Neuronal stem cell (in vitro differentiated cells): Measurements from ENCODE around the gene SYTL1.

Source experiments
- DNase-seq: peaks from one replicate; pipeline ENCODE4 v3.0.0-alpha.2; 2013; ENCODE audit warnings: low spot score
- H2AFZ ChIP-seq: one replicate; pipeline ENCODE4 v1.6.1; 2013; ENCODE audit warnings: mild to moderate bottlenecking, low read length, inconsistent platforms
- H2AK5ac ChIP-seq: 2 replicates; pipeline ENCODE4 v1.6.1; 2013; ENCODE audit warnings: low read depth, mild to moderate bottlenecking, inconsistent platforms, low read length, moderate library complexity, mixed read lengths
- H2BK120ac ChIP-seq: 2 replicates; pipeline ENCODE4 v1.6.1; 2013; ENCODE audit warnings: low read depth, mild to moderate bottlenecking, inconsistent platforms, low read length, moderate library complexity, mixed read lengths
- H2BK12ac ChIP-seq: one replicate; pipeline ENCODE4 v1.6.1; 2013; ENCODE audit warnings: low read length, inconsistent platforms
- H2BK15ac ChIP-seq: 2 replicates; pipeline ENCODE4 v1.6.1; 2013; ENCODE audit warnings: mild to moderate bottlenecking, low read length, inconsistent platforms, mixed read lengths
- H2BK5ac ChIP-seq: one replicate; pipeline ENCODE4 v1.6.1; 2013; ENCODE audit warnings: inconsistent platforms, mild to moderate bottlenecking, low read length, moderate library complexity
- H3K14ac ChIP-seq: one replicate; pipeline ENCODE4 v1.6.1; 2013; ENCODE audit warnings: low read length, inconsistent platforms
- H3K18ac ChIP-seq: 2 replicates; pipeline ENCODE4 v1.6.1; 2013; ENCODE audit warnings: low read length, inconsistent platforms
- H3K23ac ChIP-seq: 2 replicates; pipeline ENCODE4 v1.6.1; 2013; ENCODE audit warnings: low read depth, mild to moderate bottlenecking, mixed read lengths, low read length, inconsistent platforms; ENCODE audit not compliant: poor library complexity
- H3K27ac ChIP-seq: replicated peaks from 3 replicates; pipeline ENCODE4 v1.5.1; 2013; ENCODE audit warnings: low read length, inconsistent platforms
- H3K27me3 ChIP-seq, 3 experiments: 2 replicates each; pipeline ENCODE4 v1.6.1; 2013; ENCODE audit warnings: low read length in 3 of 3, mild to moderate bottlenecking in 2 of 3, inconsistent platforms in 1 of 3, low read depth in 1 of 3, mixed read lengths in 1 of 3, moderate library complexity in 1 of 3; ENCODE audit not compliant: control insufficient read depth in 3 of 3, insufficient read depth in 3 of 3
- H3K36me3 ChIP-seq, 2 donors: replicated peaks in 1 of 2; 2 replicates each; pipeline ENCODE4 v1.6.1; 2013; ENCODE audit warnings: low read length in 2 of 2; ENCODE audit not compliant: control insufficient read depth in 2 of 2, insufficient read depth in 2 of 2
- H3K4ac ChIP-seq: 2 replicates; pipeline ENCODE4 v1.6.1; 2013; ENCODE audit warnings: inconsistent platforms, mild to moderate bottlenecking, low read length, moderate library complexity
- H3K4me1 ChIP-seq, 2 donors: 1 replicate in 1 of 2; 2 replicates in 1 of 2; pipeline ENCODE4 v1.6.1; 2013; ENCODE audit warnings: low read length in 2 of 2, low read depth in 1 of 2; ENCODE audit not compliant: control insufficient read depth in 2 of 2, insufficient read depth in 1 of 2
- H3K4me2 ChIP-seq: one replicate; pipeline ENCODE4 v1.6.1; 2013; ENCODE audit warnings: mild to moderate bottlenecking, low read length, inconsistent platforms; ENCODE audit not compliant: insufficient read depth, poor library complexity, severe bottlenecking
- H3K4me3 ChIP-seq, 2 donors: 2 replicates each; pipeline ENCODE4 v1.5.1; 2013; ENCODE audit warnings: low read length in 2 of 2, mild to moderate bottlenecking in 2 of 2, inconsistent platforms in 1 of 2, moderate library complexity in 1 of 2
- H3K79me1 ChIP-seq: one replicate; pipeline ENCODE4 v1.6.1; 2013; ENCODE audit warnings: low read depth, mild to moderate bottlenecking, inconsistent platforms, low read length, moderate library complexity
- H3K9ac ChIP-seq: one replicate; pipeline ENCODE4 v1.6.1; 2013; ENCODE audit warnings: mild to moderate bottlenecking, low read depth, low read length, inconsistent platforms; ENCODE audit not compliant: poor library complexity
- H3K9me3 ChIP-seq, 2 donors: replicated peaks in 1 of 2; 2 replicates each; pipeline versions ENCODE3 to v1.6.1; 2013; ENCODE audit warnings: low read length in 2 of 2, mild to moderate bottlenecking in 2 of 2, inconsistent platforms in 1 of 2, low read depth in 1 of 2, mixed read lengths in 1 of 2, moderate library complexity in 1 of 2; ENCODE audit not compliant: control insufficient read depth in 2 of 2, insufficient read depth in 1 of 2
- H4K8ac ChIP-seq: one replicate; pipeline ENCODE4 v1.6.1; 2013; ENCODE audit warnings: low read depth, mild to moderate bottlenecking, inconsistent platforms, low read length, moderate library complexity
- H4K91ac ChIP-seq: one replicate; pipeline ENCODE4 v1.6.1; 2013; ENCODE audit warnings: low read length, low read depth, mild to moderate bottlenecking, inconsistent platforms; ENCODE audit not compliant: poor library complexity
- WGBS, 2 donors: extraction: QIAGEN DNeasy Blood & Tissue Kit; methylation state at CpG; one replicate each; pipeline ENCODE4 v1.1.7; 2013; ENCODE audit warnings: missing lambda C conversion rate in 2 of 2, mixed read lengths in 1 of 2; ENCODE audit not compliant: insufficient read length in 2 of 2, insufficient replicate concordance in 1 of 2; ENCODE audit errors: extremely low coverage in 2 of 2; 5-methylcytosine and 5-hydroxymethylcytosine counted together

Gene SYTL1

DNA sequence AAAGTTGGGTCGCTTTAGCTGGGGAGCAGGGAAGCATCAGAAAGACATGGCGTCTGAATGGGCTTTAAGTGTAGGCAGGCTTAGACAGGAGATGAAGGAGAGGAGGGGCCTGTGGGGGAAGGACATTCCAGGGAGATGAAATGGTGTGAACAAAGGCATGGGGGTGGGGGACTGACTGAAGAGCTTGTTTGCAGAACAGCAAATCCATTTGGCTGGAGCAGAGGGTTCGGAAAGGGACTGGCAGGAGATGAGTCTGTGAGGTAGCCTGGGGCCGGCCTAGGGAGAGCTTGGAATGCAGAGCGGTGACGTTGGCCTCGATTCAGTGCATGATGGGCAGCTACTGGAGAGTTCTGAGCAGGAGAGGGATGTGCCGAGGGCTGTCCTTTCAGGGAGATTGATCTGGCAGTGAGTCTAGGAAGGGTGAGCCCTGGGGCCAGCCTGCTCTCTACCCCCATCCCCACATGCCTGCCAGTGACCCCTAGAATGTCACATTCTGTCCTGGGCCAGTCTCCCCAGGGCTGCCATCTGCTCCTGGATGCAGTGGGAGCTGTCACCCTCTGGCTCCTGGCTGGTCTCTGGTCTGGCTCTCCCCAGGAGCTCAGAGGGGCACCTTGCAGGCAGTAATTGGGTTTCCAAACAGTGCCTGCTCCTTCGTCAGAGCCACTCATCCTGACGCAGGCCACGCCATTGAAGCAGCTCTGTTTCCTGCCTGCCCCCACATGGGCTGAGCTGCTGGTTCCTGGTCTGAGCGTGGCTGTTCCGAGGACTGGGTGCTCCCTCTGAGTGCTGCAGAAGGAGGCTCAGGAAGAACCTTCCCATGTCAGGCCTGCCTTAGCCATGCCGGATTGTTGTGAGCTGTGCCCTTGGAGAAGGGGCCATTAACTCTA is 42.2 kb upstream of the SYTL1 start:
- H3K23ac ChIP-seq: no peak overlapping the region
- no peaks in the 10 kb centered on the region for H3K79me1 ChIP-seq
- peak overlapping the region; percentile 65 for H3K9ac ChIP-seq
- H3K4me2 ChIP-seq: no peak overlapping the region
- peak overlapping the region; percentile 29 for H4K8ac ChIP-seq
- H3K36me3 ChIP-seq: peaks cover 18 to 33% of the 10 kb centered on the region in 2 donors
- peak overlapping the region; percentile 80 for H4K91ac ChIP-seq
- no peak overlapping the region for H3K4me3 ChIP-seq
- peak; percentile 56 for DNase-seq
- peak overlapping the region; percentile 41 for H2AK5ac ChIP-seq
- peak overlapping the region; percentile 67 for H2BK12ac ChIP-seq
- peaks cover 28 to 29% of the 10 kb centered on the region in 2 donors for H3K4me1 ChIP-seq
- no peak overlapping the region for H3K4ac ChIP-seq
- no peak overlapping the region for H2BK15ac ChIP-seq
- no peaks in the 10 kb centered on the region for H3K27me3 ChIP-seq
- H3K27ac ChIP-seq: peak overlapping the region; percentile 83
- peak overlapping the region; percentile 45 for H2BK120ac ChIP-seq
- no CpG with 5 or more reads among the region's 14 CpGs for WGBS, 2 donors
- H3K14ac ChIP-seq: no peak overlapping the region
- peak overlapping the region; percentile 55 for H3K18ac ChIP-seq
- H2AFZ ChIP-seq: peak overlapping the region; percentile 58
- H2BK5ac ChIP-seq: peak overlapping the region; percentile 8
- no peaks in the 10 kb centered on the region for H3K9me3 ChIP-seq

DNA sequence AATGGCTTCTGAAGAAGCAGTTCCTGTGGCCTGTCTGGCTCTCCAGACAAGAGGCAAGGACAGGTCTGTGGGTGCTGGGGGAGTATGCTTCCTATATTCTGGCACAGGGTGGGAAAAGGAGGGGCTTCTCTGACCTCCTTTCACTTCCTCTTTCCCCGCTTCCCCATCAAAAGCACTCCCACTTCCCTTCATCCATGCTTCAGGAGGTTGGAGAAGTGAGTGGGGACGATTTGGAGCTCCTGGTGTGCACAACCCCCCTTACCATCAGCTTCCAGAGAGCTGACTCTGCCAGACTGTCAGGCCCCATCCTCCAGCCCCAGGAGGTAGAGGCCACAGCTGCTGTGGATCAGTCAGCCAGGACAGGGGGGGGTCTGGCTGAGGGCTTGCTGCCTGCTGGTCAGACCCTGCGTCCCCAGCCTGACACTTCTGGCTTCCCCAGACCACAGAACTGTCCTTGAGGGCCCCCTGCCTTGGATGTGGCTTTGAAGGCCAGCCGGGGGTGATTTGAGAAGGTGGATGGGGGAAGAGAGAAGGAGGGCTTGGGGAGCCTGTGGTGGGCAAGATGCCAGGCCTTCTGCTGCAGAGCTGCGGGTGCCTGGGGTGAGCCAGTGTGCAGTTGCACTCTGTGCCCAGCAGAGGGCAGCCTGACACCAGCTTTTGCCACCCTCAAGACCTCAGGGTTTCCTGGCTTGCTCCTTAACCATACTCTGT is 41.3 kb upstream of the SYTL1 start:
- H3K18ac ChIP-seq: no peak overlapping the region
- H3K79me1 ChIP-seq: no peaks in the 10 kb centered on the region
- peak overlapping the region; percentile 41 for H2AK5ac ChIP-seq
- H2BK5ac ChIP-seq: peak overlapping the region; percentile 8
- peak overlapping the region; percentile 20 for H3K4ac ChIP-seq
- no peak overlapping the region for H3K23ac ChIP-seq
- peak overlapping the region; percentile 83 for H3K27ac ChIP-seq
- no peak overlapping the region for H3K4me3 ChIP-seq
- peaks cover 28 to 29% of the 10 kb centered on the region in 2 donors for H3K4me1 ChIP-seq
- no peak overlapping the region for H3K9ac ChIP-seq
- no peak overlapping the region for H2BK15ac ChIP-seq
- peaks cover 18 to 30% of the 10 kb centered on the region in 2 donors for H3K36me3 ChIP-seq
- H2AFZ ChIP-seq: no peak overlapping the region
- no peak overlapping the region for H3K4me2 ChIP-seq
- peak overlapping the region; percentile 45 for H2BK120ac ChIP-seq
- peak overlapping the region; percentile 57 for H3K14ac ChIP-seq
- peak overlapping the region; percentile 68 for H2BK12ac ChIP-seq
- no peaks in the 10 kb centered on the region for H3K9me3 ChIP-seq
- WGBS, 2 donors: no CpG with 5 or more reads among the region's 5 CpGs
- no peaks in the 10 kb centered on the region for H3K27me3 ChIP-seq
- no peak overlapping the region for H4K91ac ChIP-seq
- DNase-seq: peak; percentile 85
- no peak overlapping the region for H4K8ac ChIP-seq

DNA sequence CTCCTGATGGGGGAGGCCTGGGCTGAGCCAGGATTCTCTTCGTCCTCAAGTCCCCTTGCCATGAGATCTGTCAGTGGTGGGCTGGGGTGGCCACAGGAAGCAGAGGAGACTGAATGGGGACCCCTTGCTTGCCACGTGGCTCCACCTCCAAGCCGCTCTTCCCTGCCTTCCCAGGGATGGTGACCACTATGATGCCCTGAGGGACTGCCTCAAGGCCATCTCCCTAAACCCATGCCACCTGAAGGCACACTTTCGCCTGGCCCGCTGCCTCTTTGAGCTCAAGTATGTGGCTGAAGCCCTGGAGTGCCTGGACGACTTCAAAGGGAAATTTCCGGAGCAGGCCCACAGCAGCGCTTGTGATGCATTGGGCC is 40.8 kb upstream of the SYTL1 start:
- no peak overlapping the region for H3K14ac ChIP-seq
- no peak overlapping the region for H3K23ac ChIP-seq
- no peak overlapping the region for H3K4me2 ChIP-seq
- H4K91ac ChIP-seq: no peak overlapping the region
- H3K4me3 ChIP-seq: no peak overlapping the region
- H4K8ac ChIP-seq: no peak overlapping the region
- H3K79me1 ChIP-seq: no peaks in the 10 kb centered on the region
- no peak overlapping the region for H2BK5ac ChIP-seq
- no peak overlapping the region for H2BK120ac ChIP-seq
- H2AFZ ChIP-seq: no peak overlapping the region
- peak overlapping the region; percentile 84 for H3K18ac ChIP-seq
- H2BK12ac ChIP-seq: no peak overlapping the region
- peak overlapping the region; percentile 8 for H2BK15ac ChIP-seq
- no CpG with 5 or more reads among the region's 8 CpGs for WGBS, 2 donors
- peaks cover 28 to 29% of the 10 kb centered on the region in 2 donors for H3K4me1 ChIP-seq
- H3K27me3 ChIP-seq: no peaks in the 10 kb centered on the region
- H3K36me3 ChIP-seq: peaks cover 17 to 27% of the 10 kb centered on the region in 2 donors
- peak overlapping the region; percentile 54 for H2AK5ac ChIP-seq
- H3K27ac ChIP-seq: no peak overlapping the region
- no peak for DNase-seq
- H3K9ac ChIP-seq: peak overlapping the region; percentile 5
- no peaks in the 10 kb centered on the region for H3K9me3 ChIP-seq
- no peak overlapping the region for H3K4ac ChIP-seq
